ENCODE results near the gene TFDP2.

DNA sequence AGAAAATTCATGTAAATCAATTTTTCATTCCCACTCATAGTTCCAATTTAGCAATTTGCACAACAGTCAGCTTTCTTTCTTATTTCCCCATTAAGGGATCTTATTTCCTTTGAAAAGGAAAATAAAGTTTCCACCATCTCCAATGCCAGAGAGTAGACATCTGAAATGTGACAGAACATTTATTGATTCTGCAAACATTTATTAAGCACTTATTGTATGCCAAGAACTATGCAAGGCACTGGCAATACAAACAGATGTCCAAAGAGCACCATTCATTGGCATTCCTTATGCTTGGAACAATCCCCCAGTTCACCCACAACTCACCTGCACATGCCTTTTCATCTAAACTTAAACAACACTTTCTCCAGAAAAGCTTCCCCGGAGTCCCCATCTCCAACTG, 2.5 kb upstream of the TFDP2 start:
- TF ChIP-seq, protein P1, sequence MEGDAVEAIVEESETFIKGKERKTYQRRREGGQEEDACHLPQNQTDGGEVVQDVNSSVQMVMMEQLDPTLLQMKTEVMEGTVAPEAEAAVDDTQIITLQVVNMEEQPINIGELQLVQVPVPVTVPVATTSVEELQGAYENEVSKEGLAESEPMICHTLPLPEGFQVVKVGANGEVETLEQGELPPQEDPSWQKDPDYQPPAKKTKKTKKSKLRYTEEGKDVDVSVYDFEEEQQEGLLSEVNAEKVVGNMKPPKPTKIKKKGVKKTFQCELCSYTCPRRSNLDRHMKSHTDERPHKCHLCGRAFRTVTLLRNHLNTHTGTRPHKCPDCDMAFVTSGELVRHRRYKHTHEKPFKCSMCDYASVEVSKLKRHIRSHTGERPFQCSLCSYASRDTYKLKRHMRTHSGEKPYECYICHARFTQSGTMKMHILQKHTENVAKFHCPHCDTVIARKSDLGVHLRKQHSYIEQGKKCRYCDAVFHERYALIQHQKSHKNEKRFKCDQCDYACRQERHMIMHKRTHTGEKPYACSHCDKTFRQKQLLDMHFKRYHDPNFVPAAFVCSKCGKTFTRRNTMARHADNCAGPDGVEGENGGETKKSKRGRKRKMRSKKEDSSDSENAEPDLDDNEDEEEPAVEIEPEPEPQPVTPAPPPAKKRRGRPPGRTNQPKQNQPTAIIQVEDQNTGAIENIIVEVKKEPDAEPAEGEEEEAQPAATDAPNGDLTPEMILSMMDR (IDR thresholded peaks at IDR 0.05 in 2 of 3, conservative IDR thresholded peaks at IDR 0.05 in 1 of 3; ENCODE audit: control insufficient read depth in 2 of 3, extremely low read depth in 1 of 3, insufficient read depth in 1 of 3, low read depth in 3 of 3, low read length in 3 of 3): no peak
- TF ChIP-seq POLR2A (IDR thresholded peaks at IDR 0.05; ENCODE audit: low read depth, low read length): no peak
- TF ChIP-seq GABPA (IDR thresholded peaks at IDR 0.05; ENCODE audit: low read depth): no peak
- TF ChIP-seq, protein P2, sequence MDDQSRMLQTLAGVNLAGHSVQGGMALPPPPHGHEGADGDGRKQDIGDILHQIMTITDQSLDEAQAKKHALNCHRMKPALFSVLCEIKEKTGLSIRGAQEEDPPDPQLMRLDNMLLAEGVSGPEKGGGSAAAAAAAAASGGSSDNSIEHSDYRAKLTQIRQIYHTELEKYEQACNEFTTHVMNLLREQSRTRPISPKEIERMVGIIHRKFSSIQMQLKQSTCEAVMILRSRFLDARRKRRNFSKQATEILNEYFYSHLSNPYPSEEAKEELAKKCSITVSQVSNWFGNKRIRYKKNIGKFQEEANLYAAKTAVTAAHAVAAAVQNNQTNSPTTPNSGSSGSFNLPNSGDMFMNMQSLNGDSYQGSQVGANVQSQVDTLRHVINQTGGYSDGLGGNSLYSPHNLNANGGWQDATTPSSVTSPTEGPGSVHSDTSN (IDR thresholded peaks at IDR 0.05; ENCODE audit: insufficient replicate concordance, low read depth, low read length): no peak
